ENCODE measurements around the gene NUPR1. TPM values are rescaled to one million over a fixed set of nuclear protein-coding genes. Genes with fewer than 3 reads are reported as not detected.
"Not testable (repeated sequence)": the region's sequence is repeated elsewhere in the genome, so short reads cannot be mapped to it uniquely, and the experiment has no call there.

NUPR1 gene
- total and polyA plus RNA-seq, 8 donors = 31.3 to 142 (median 39.0) TPM

DNA sequence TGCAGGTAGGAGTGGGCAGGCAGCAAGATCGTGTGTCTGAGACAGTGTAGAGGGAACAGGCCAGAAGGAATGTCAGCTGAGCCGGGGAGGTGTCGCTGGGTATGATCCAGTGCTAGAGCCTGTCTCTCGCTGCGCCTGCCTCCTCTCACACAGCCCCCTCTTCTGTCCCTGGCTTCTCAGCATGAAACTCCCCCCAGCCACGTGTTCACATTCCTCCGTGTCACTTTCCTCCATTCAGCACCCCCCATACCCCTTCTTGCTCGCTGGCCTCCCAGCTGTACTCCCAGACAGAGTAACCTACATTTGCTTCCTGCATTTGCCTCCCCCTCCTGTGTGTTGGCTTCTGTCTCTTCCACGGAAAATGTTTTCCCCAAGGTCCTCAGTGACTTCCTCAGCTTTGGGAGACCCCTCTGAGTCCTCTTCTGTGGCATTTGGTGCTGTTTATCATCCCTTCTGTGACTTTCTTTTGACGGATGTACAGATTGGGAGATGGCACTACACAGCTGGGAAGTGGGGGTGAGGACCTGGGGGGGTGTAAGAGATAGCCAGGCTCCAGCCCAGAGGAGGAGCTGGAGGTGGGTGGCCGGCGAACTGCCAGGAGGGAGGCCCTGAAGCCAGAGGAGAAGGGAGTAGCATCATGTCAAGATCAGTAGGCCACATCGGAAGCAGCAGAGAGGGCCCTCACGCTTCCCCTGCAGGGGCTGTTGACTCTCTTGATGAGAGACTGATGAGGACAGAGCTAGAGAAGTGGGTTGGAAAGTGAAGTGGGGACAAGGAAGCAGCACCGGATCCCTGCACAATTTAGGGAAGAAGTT is 34.1 kb upstream of the NUPR1 start:
- H3K27ac ChIP-seq = peak overlapping the region in 1 of 2 donors; percentile 59
- TF ChIP-seq, protein P1, sequence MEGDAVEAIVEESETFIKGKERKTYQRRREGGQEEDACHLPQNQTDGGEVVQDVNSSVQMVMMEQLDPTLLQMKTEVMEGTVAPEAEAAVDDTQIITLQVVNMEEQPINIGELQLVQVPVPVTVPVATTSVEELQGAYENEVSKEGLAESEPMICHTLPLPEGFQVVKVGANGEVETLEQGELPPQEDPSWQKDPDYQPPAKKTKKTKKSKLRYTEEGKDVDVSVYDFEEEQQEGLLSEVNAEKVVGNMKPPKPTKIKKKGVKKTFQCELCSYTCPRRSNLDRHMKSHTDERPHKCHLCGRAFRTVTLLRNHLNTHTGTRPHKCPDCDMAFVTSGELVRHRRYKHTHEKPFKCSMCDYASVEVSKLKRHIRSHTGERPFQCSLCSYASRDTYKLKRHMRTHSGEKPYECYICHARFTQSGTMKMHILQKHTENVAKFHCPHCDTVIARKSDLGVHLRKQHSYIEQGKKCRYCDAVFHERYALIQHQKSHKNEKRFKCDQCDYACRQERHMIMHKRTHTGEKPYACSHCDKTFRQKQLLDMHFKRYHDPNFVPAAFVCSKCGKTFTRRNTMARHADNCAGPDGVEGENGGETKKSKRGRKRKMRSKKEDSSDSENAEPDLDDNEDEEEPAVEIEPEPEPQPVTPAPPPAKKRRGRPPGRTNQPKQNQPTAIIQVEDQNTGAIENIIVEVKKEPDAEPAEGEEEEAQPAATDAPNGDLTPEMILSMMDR (IDR thresholded peaks at IDR 0.05) = no peak
- no peaks in the 10 kb centered on the region for H3K9me3 ChIP-seq
- no peak overlapping the region for H3K4me3 ChIP-seq
- intact Hi-C loops (cut with DNase I) = no loop called here
- no peaks in the 10 kb centered on the region for H3K27me3 ChIP-seq
- ATAC-seq (peak; percentile 47), DNase-seq (peak in 3 of 4 donors; percentile 39 to 65 (median 46))
- no peaks in the 10 kb centered on the region for H3K36me3 ChIP-seq
- peaks cover 14 to 25% of the 10 kb centered on the region in 2 donors for H3K4me1 ChIP-seq

DNA sequence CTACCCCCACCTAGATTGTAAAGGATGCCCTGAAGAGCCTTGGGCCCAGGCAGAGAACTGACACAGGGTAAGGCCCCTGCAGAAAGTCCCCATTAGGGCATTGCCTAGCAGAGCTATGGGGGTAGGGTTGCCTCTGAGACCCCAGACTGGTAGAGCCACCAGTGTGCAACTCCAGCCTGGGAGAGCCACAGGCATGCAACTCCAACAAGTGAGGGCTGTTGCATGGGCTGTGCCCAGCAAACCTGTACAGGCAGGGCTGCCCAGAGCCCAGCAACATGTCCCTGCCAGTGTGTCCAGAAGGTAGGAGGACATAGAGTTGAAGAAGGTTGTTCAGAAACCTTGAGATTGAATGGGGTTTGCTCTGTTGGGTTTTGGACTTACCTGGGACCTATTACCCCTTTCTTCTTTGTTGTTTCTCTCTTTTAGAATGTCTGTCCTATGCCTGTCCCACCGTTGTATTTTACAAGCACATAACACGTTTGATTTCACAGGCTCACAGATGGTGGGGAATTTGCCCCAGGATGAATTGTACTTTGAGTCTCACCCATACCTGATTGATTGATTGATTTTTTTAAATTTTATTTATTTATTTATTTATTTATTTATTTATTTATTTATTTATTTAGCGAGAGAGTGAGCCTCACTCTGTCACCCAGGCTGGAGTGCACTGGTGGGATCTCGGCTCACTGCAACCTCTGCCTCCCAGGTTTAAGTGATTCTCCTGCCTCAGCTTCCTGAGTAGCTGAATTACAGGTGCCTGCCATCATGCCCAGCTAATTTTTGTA is 31.4 kb upstream of the NUPR1 start:
- no peaks in the 10 kb centered on the region for H3K36me3 ChIP-seq
- no peak overlapping the region for H3K27ac ChIP-seq
- intact Hi-C loops (cut with DNase I) = no loop called here
- TF ChIP-seq, protein P1 (IDR thresholded peaks at IDR 0.05) = no peak
- H3K4me3 ChIP-seq = no peak overlapping the region
- peaks cover 0 to 12% of the 10 kb centered on the region in 2 donors for H3K9me3 ChIP-seq
- H3K27me3 ChIP-seq = no peaks in the 10 kb centered on the region
- H3K4me1 ChIP-seq = peaks cover 14 to 25% of the 10 kb centered on the region in 2 donors
- ATAC-seq (no peak), DNase-seq (no peak)

DNA sequence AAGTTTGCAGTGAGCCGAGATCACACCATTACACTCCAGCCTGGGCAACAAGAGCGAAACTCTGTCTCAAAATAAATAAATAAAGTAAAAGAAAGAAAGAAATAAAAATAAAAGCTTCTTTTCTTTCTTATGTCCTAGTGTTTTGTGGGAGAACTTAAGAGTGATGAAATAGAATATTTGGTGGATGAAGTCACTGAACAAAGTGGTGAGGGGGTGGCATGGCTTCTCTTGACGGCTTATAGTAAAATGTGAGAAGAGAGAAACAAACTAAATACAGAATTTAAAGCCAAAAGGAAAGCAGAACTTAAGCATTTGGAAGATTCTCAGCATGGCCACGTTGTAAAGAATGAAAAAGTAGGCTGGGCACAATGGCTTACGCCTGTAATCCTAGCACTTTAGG is 30.2 kb upstream of the NUPR1 start:
- peaks cover 12 to 17% of the 10 kb centered on the region in 2 donors for H3K4me1 ChIP-seq
- no peaks in the 10 kb centered on the region for H3K36me3 ChIP-seq
- no peak overlapping the region for H3K27ac ChIP-seq
- TF ChIP-seq, protein P1 (IDR thresholded peaks at IDR 0.05) = no peak
- H3K27me3 ChIP-seq = no peaks in the 10 kb centered on the region
- peaks cover 0 to 12% of the 10 kb centered on the region in 2 donors for H3K9me3 ChIP-seq
- DNase-seq (no peak), ATAC-seq (no peak)
- no peak overlapping the region for H3K4me3 ChIP-seq
- intact Hi-C loops (cut with DNase I) = no loop called here

DNA sequence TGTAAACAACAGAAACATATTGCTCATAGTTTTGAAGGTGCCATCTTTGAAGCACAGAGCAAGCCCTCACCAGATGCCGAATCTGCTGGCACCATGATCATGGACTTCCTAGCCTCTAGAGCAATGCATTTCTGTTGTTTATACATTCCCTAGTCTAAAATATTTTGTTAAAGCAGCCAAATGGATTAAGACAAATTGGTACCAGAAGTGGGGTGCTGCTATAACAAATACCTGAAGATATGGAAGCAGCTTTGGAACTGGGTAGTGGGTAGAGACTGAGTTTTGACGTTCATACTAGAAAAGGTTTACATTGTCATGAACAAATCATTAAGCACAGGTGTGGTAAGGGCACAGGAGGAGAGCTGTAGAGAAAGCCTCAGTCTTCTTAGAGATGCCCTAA is 28.5 kb upstream of the NUPR1 start:
- Histone ChIP-seq H3K27me3 (no peaks in the 10 kb centered on the region), H3K4me1 (peaks cover 2 to 7% of the 10 kb centered on the region in 2 donors), H3K9me3 (peaks cover 0 to 12% of the 10 kb centered on the region in 2 donors), H3K36me3 (no peaks in the 10 kb centered on the region), H3K27ac (no peak overlapping the region), H3K4me3 (no peak overlapping the region)
- TF ChIP-seq, protein P1 (IDR thresholded peaks at IDR 0.05) = no peak
- intact Hi-C loops (cut with DNase I) = no loop called here
- DNase-seq (no peak), ATAC-seq (no peak)

DNA sequence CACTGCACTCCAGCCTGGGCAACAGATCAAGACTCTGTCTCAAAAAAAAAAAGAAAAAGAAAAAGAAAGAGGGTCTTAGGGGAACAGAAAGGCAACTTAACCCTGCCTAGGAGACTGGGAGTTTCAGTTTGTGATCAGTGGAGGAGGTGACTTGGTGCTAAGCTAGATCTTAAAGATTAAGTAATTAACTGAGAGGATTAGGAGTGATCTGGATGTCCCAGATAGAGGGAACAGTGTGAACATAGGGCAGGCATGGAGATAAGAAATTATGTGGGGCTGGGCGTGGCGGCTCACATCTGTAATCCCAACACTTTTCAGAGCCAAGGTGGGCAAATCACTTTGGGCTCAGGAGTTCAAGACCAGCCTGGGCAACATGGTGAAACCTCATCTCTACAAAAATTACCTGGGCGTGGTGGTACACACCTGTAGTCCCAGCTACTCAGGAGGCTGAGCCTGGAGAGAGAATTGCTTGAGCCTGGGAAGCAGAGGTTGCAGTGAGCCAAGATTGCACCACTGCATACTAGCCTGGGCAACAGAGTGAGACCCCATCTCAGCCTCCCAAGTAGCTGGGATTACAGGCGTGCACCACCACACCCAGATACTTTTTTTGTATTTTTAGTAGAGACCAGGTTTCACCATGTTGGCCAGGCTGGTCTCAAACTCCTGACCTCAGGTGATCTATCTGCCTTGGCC is 27.6 kb upstream of the NUPR1 start:
- H3K4me3 ChIP-seq; H3K27me3 ChIP-seq; H3K27ac ChIP-seq; DNase-seq; ATAC-seq; intact Hi-C loops (cut with DNase I); H3K36me3 ChIP-seq: not testable (repeated sequence)
- H3K4me1 ChIP-seq = peaks cover 8 to 15% of the 10 kb centered on the region in 2 donors
- peaks cover 0 to 12% of the 10 kb centered on the region in 2 donors for H3K9me3 ChIP-seq
